AG10803 (cell line): ENCODE measurements around the gene HPDL.

ENCODE experiments used
- DNase-seq: peaks from one replicate; pipeline ENCODE4 v3.0.0; 2010; ENCODE audit warnings: low read depth
- H3K4me3 ChIP-seq: 2 replicates; pipeline ENCODE4 v1.5.1; 2011; ENCODE audit warnings: mild to moderate bottlenecking, low read length, control low read depth
- TF ChIP-seq, protein P1 (sequence below): conservative IDR thresholded peaks from 2 replicates; pipeline ENCODE4 v1.5.1; 2011; ENCODE audit warnings: mild to moderate bottlenecking, low read length, control low read depth, inconsistent platforms

HPDL gene

DNA sequence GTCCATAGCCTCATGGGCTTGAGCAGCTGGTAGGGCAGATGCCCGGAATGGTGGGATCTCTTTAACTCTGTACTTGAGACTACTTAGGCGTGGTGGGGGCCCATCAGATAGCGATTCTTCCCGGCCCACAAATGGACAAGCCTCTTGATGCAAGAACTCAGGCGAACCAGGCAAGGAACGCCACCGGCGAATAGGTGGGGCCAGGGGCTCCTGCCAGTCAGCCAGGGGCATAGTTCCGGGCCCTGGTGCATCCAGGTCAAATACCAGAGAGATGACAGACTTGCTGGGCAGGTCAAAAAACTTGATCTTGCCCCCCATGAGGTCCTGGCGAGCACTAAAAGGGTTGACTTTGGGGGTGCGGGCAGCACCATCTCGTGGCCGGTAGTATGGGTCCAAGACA is 18.3 kb downstream of the HPDL start:
- TF ChIP-seq, protein P1, sequence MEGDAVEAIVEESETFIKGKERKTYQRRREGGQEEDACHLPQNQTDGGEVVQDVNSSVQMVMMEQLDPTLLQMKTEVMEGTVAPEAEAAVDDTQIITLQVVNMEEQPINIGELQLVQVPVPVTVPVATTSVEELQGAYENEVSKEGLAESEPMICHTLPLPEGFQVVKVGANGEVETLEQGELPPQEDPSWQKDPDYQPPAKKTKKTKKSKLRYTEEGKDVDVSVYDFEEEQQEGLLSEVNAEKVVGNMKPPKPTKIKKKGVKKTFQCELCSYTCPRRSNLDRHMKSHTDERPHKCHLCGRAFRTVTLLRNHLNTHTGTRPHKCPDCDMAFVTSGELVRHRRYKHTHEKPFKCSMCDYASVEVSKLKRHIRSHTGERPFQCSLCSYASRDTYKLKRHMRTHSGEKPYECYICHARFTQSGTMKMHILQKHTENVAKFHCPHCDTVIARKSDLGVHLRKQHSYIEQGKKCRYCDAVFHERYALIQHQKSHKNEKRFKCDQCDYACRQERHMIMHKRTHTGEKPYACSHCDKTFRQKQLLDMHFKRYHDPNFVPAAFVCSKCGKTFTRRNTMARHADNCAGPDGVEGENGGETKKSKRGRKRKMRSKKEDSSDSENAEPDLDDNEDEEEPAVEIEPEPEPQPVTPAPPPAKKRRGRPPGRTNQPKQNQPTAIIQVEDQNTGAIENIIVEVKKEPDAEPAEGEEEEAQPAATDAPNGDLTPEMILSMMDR: no peak
- DNase-seq: no peak
- no peak overlapping the region for H3K4me3 ChIP-seq

- TF ChIP-seq, protein P1: no peak
- no peak overlapping the region for H3K4me3 ChIP-seq
- DNase-seq: no peak
Observed at GRCh38 chr1:45346473-45346872, 19.8 kb downstream of the HPDL start.

DNA sequence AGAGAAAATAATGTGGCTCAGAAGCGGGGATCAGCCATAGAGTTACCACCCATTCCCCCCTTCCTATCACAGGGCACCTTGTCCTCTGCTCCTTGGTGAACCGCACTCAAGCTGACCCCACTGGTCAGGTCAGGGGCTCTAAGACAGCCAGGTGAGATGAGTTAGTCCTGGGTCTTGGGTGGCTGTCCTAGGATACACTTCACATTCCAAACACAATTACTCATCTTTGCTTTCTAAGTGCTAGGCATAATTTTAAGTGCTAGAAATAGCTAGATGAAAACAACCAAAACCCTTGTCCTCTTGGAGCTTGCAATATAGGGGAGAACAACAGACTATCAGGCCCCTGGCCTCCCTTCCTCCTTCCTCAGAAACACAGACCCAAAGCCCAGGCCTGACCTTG is 21.3 kb downstream of the HPDL start:
- no peak overlapping the region for H3K4me3 ChIP-seq
- TF ChIP-seq, protein P1: no peak
- peak; percentile 22 for DNase-seq

- no peak overlapping the region for H3K4me3 ChIP-seq
- DNase-seq: no peak
- TF ChIP-seq, protein P1: no peak
Observed at GRCh38 chr1:45348609-45348965, 21.9 kb downstream of the HPDL start.

- H3K4me3 ChIP-seq: no peak overlapping the region
- TF ChIP-seq, protein P1: no peak
- DNase-seq: no peak
Observed at GRCh38 chr1:45348966-45349677, 22.4 kb downstream of the HPDL start.

GRCh38 chr1:45351508-45351907 is 24.8 kb downstream of the HPDL start:
- H3K4me3 ChIP-seq: no peak overlapping the region
- DNase-seq: no peak
- TF ChIP-seq, protein P1: no peak

GRCh38 chr1:45353685-45354084 is 27.0 kb downstream of the HPDL start:
- H3K4me3 ChIP-seq: no peak overlapping the region
- DNase-seq: no peak
- TF ChIP-seq, protein P1: no peak
